ENCODE measurements around the gene TRIM33.
"Not testable (repeated sequence)": the region's sequence is repeated elsewhere in the genome, so short reads cannot be mapped to it uniquely, and the experiment has no call there.

Gene TRIM33

DNA sequence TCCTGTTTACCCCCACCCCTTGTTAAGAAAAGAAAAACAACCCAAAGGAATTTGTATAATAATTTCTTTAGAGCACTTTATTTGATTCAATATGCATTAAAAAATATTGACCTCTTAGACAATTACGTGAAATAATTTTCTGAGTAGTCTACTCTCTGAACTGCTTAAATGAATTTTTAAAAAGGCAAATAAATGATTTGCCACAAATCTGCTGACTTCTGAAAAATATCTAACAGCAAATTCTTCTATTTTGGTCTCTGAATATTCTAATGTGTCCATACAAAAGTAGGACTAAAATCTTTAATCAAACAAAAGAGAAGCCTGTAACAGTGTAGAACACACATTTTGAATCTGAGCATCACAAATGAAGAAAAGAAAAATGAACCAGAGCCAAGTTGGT lies 115.1 kb downstream of the TRIM33 start:
- TF ChIP-seq CTCF (IDR thresholded peaks at IDR 0.05; ENCODE audit: borderline replicate concordance, insufficient read depth, low read depth, low read length), result no peak
- no peak overlapping the region for H3K4me3 ChIP-seq (ENCODE audit: low read depth, low read length)

- H3K4me3 ChIP-seq (ENCODE audit: low read depth, low read length), result no peak overlapping the region
- no peak for TF ChIP-seq CTCF (IDR thresholded peaks at IDR 0.05; ENCODE audit: borderline replicate concordance, insufficient read depth, low read depth, low read length)
Measured at GRCh38 chr1:114390960-114391359, 120.0 kb downstream of the TRIM33 start.

- TF ChIP-seq CTCF (IDR thresholded peaks at IDR 0.05; ENCODE audit: borderline replicate concordance, insufficient read depth, low read depth, low read length), result no peak
- no peak overlapping the region for H3K4me3 ChIP-seq (ENCODE audit: low read depth, low read length)
Measured at GRCh38 chr1:114390361-114390760, 120.6 kb downstream of the TRIM33 start.

- no peak overlapping the region for H3K4me3 ChIP-seq (ENCODE audit: low read depth, low read length)
- TF ChIP-seq CTCF (IDR thresholded peaks at IDR 0.05; ENCODE audit: borderline replicate concordance, insufficient read depth, low read depth, low read length), result no peak
Measured at GRCh38 chr1:114388432-114389003, 122.5 kb downstream of the TRIM33 start.

GRCh38 chr1:114387585-114387984 lies 123.4 kb downstream of the TRIM33 start:
- not testable (repeated sequence) for H3K4me3 ChIP-seq (ENCODE audit: low read depth, low read length)

DNA sequence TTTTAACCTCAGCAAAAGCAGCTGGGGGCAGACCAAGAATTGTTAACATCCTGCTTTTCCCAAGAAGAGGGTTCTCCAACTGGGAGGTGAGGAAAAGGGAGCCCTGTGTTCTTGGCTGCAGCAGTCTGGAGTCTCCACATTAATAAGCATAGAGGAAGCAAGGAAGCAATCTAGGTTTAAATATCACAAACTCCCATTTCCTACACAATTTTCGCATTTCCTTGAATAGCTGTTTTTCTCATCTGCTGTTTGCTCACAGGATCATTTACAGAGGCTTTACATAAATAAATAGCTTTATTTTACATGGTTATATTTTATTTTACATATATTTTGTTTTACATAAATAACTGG lies 124.0 kb downstream of the TRIM33 start:
- H3K4me3 ChIP-seq (ENCODE audit: low read depth, low read length), result no peak overlapping the region
- TF ChIP-seq CTCF (IDR thresholded peaks at IDR 0.05; ENCODE audit: borderline replicate concordance, insufficient read depth, low read depth, low read length), result no peak

GRCh38 chr1:114386129-114387009 lies 124.6 kb downstream of the TRIM33 start:
- H3K4me3 ChIP-seq (ENCODE audit: low read depth, low read length), result no peak overlapping the region
- TF ChIP-seq CTCF (IDR thresholded peaks at IDR 0.05; ENCODE audit: borderline replicate concordance, insufficient read depth, low read depth, low read length), result no peak
